GM19193 (cell line): ENCODE results near the gene RNF222.
A peak's percentile ranks its signal among the peaks of the same experiment; 100 is the strongest.

Experiments
- POLR2A ChIP-seq: IDR thresholded peaks from 4 replicates; pipeline ENCODE4 v1.6.1; 2011; ENCODE audit not compliant: insufficient read depth, insufficient read length; ENCODE audit errors: extremely low read depth

The RNF222 gene, protein sequence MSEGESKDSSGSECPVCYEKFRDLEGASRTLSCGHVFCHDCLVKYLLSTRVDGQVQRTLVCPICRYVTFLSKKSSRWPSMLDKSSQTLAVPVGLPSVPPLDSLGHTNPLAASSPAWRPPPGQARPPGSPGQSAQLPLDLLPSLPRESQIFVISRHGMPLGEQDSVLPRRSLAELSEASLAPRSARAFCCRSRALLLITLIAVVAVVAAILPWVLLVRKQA

DNA sequence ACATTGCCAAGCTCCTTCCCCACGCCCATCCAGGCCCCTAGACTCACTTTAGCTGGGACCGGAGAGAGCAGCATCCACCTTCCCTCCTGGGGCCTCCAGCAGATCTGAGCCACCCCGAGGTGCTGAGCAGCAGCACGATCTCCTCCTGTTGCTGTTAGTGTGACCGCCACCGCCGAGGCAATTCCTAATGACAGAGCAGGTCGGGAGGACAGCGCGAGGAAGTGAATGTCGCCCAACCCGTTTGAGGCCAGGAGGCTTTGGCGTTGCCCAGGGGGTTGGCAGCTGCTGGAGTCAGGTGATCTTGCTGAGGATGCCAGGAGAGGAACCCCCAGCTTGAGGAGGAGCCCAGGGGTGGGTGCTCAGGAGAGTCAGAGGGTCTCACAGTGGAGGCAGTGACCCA, at the start of gene RNF222:
RNF222 (minus strand) TSS at position 192 of the 400 bp plus-strand sequence. CDS start 4,366 bp downstream, outside the sequence.
- TF ChIP-seq POLR2A, result no peak

DNA sequence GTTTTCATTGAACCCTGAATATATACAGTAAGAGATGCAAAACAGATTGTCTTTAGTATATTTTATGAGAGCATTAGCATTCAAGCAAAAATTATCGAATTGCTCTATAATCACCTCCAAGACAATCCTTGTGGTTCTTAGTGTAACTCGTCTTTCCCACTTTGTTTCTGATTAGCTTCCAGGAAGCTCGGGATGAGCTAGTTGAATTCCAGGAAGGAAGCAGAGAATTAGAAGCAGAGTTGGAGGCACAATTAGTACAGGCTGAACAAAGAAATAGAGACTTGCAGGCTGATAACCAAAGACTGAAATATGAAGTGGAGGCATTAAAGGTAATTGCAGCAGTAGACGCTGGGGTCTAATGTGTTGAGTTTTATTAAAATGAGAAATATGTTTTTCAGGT, 47.9 kb upstream of the RNF222 start:
- no peak for TF ChIP-seq POLR2A

DNA sequence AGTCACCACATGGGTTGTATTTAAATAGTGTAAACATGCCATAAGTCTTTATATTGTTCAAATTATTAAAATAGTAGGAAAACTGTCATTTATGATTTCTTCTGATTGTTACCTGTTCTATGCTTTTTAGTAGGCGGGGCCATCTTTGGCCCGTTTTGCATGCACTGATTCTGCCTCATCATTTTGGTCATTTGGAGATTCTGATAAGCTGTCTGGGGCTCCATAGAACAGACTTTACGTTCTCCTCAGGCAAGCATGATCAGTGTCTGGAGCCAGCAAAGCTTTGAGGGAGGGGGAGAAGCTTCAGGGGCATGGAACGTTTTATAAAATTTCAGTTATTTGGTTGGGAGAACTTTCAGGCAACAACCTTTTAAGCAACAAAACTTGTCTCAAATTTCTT, 46.9 kb upstream of the RNF222 start:
- TF ChIP-seq POLR2A, result no peak

DNA sequence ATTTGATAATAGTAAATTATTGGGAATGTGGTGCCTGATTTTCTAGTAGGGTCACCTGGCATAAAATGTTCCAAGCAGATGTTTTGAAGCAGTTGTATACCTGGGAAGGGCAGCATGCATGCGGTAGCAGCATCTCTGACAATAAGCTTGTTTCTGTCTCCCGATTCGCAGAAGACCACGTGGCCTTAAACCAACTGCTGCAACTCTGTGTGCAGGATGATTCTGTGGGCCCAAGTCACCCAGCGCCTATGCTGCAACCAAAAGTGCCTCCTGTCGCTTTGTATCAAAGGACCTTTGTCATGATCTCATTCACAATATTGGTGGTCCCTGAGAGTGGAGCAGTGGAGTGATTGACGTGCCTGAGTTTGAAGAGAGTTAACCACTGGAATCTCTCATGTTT, 46.1 kb upstream of the RNF222 start:
- no peak for TF ChIP-seq POLR2A

DNA sequence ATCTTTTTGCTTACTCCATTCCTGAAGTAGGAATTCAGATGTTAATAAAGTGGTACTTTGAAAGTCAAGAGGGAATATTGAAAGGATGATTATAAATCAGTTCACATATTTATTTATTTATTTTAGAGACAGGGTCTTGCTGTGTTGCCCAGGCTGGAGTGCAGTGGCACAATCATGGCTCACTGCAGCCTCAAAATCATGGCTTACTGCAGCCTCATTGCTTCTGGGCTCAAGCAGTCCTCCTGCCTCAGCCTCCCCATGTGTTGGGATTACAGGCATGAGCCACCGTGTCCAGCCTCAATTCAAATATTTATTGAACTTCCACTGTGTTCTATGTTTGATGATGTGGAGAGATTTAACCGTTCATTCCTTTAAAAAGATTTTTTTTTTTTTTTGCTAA, 44.7 kb upstream of the RNF222 start:
- TF ChIP-seq POLR2A, result no peak

DNA sequence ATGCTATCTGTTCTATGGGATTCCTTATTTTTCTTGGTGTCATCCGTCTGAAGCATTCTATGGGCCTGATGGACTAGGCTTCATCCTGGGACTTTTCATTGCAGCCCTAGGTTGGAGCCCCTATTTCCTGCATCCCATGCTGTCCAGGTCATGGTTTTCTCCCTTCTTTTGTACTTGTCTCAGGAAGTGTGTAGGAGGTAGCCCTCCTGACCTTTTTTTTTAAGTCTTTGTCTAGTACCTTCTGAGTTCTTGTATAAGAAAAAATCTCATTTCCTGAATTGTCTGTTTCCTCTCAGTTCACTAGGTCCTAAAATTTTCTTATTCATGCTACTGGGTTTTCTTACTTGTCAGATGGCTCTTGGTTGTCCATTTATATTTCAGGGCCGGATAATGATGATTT, 44.1 kb upstream of the RNF222 start:
- no peak for TF ChIP-seq POLR2A

DNA sequence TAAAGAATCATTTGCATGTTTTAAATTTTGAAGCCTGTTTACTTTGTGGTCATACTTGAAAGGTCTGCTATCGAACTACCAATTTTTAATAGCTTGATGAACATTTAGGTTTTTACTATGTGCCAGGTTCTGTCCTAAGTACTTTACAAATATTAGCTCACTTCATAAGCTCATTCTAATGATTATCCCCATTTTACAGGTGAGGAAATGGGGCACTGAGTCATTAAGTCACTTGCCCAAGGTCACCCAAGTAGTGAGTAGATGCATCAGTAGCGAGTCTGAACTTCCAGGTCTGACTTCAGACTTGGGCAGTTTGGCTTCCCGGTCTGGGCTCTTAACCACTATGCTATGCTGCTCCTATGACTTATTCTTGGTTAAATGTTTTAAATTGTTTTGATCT, 42.1 kb upstream of the RNF222 start:
- TF ChIP-seq POLR2A, result no peak

DNA sequence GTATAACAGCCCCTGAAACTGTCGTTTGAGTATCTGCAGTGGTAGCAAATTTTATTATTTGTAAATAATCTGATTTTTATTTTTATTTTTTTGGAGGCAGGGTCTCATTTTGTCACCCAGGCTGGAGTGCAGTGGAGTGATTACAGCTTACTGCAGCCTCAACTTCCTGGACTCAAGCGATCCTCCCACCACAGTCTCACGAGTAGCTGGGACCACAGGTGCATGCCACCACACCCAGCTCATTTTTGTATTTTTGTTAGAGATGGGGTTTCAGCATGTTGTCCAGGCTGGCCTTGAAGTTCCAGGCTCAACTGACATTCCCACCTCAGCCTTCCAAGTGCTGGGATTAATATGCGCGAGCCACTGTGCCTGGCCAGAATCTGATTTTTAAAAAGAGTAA, 40.8 kb upstream of the RNF222 start:
- no peak for TF ChIP-seq POLR2A

DNA sequence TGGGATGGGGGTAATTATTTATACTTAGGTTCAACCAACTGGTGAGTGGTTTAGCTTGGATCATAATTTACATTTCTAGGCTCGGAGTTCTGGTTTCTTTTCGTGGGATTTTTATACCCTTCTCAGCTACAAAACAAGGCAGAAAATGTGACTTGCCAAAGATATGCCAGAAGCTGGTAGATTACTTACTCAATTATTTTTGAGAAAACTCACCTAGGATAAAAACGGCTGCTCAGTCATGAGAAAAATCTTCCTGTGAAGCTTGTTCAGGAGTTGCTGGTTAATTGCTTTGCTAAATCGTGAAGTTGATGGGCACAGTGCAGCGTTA, 39.2 kb upstream of the RNF222 start:
- TF ChIP-seq POLR2A, result no peak

DNA sequence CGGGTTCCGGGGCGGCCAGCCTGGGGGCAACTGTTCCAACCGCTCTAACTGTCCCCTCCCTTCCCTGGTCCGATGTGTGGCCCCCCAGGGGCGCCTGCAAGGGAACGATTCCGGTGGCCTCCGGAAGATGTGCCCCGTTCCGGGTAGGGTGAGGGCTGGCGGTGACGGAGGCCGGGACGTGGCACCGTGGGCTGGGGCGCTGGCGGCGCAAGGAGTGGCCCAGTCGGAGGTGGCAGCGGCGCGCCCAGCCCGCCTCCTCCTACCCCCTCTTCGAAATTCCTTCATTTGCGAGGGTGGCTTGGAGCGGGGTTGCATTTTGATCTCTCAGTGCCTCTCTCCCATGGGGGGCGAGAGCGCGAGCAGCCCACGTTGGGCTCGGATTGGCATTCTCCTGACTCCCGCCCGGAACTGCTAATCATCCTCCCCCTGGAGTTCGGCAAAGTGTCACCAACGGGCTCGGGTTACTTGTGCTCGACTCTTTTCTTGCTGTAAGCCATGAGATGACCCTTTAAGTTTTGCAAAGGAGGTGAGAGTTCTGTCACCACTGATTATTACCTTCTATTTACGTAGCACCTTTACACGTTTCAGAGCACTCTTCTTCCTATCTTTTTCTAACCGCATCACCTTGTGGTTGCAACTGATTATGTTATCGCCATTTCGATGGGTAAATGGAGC, 38.7 kb upstream of the RNF222 start:
- no peak for TF ChIP-seq POLR2A

DNA sequence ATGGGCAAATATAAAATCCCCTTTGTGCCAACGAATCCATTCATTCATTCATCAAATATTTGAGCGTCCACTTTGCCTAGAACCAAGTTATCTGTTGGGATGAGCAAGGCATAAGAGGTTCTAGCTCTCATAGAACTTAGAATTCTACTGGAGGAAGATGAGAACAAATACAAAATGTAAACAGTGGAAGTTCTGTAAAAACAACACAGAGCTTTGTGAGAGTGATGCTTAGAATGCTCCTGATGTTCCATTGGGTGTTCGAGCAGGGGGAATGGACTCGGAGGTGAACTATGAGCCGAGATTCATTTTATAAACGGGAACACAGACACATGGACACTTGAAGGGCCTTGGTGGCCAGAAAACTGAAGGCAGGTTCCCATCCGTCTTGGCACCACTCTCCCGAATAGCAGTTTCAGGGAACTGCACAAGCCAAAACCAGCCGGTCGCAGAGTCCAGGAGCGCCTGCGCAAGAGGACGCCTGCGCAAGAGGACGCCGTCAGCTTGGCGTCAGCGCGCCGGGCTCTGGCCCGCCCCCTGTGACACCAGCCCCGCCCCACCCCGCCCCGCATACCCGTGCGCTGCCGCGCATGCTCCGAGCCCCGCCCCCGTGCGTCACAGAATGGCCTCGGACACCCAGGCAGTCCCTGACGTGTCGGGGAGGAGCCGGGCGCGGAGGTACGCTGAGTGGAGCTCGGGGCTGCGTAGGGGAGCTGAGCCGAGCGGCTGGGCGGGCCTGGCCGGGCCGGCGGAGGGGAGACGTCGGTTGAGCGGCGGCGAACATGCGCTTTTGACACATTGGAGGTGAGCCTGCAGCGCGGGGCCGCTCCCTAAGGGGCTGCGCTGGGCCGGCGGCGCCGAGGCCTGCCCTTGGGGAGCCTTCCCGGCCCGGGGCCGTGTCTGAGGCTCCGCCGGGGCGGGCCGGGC, 37.9 kb upstream of the RNF222 start, which contains the start of gene NDEL1:
NDEL1 (plus strand) TSS at position 640 of the 924 bp plus-strand sequence. CDS start 8,388 bp downstream, outside the sequence.
- TF ChIP-seq POLR2A, result peak; percentile 94

DNA sequence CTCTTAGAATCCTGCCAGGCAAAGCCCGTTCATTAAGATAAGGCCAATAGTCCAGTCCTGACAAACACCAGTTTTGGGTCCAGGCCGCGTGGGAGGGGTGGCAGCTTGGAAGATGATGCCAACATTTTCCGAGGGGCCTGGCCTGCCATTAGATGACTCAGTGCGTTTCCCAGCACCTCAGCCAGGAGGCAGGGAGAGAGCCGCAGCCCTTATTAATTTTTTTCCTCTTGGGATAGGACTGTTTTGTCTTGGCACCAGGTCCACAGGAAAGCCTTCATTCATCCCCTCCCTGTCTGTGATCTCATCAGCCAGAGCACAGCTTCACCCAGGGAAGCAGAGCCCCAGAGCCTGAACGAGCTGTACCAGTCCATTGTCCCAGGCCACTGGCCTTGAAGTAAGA, 33.3 kb upstream of the RNF222 start:
- no peak for TF ChIP-seq POLR2A

DNA sequence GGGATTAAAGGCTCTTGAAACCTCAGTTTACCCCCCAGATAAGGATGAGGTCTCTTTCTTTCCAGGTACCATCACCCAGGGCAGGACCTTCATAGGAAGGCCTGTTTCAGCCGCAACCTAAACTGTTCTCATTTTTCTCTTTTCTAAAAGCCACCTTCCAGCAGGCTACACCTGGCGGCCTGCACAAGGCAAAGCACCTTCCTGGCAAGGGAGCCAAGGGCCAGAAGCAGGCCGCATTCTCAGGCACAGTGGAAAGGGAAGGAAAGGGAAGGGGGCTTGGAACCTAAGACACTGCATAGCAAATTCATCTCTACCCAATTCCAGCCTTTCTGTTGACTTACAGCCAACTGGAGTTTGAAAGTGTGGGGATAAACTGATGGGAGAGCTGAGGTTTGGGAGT, 29.2 kb upstream of the RNF222 start:
- TF ChIP-seq POLR2A, result no peak

DNA sequence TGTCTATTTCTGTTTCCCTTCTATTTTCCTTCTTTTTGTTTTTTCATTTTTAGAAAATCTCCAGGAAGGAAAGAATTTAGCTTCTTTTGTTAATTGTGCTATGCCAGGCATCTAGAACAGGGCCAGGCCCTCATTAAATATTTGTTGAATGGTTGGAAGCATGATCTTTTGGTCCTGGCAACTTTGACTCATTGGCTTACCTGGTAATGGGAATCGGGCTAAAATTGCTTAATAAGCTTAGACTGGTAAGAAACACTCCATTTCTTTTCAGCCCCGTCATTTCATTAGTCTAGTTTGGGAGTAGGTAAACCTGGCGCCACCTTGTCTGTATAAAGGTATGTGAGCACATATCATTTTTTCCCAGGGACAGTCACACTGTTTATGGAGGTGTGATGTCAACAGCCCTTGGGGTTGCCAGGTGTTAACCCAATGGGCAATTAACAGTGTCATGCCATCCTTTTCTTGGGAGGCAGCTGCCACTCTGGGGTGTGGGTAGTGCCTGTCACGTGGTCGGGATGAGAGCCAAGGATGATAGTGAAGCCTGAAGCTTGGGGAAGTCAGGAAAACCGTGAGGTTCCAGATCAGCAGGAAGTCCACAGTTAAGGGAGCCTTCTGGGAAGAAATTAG, 28.6 kb upstream of the RNF222 start:
- TF ChIP-seq POLR2A, result no peak

DNA sequence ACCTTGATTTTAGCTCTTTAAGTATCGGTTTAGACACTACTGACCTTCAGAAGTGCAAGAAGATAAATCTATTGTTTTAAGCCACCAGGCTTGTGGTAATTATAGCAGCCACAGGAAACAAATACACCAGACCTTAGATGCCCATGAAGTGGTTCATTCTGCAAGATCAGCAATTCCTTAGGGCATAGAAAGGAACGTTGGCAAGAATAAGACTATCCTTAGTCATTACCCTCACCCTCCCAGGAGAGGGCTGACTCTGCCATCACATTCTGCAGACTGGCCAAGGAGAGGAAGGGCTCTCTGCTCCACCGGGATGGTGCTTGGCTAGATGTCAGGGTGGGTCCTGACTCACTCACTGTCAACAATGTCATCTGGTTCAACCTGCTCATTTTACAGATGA, 23.9 kb upstream of the RNF222 start:
- TF ChIP-seq POLR2A, result no peak
